ENCODE results near the gene TDRD7. TPM values are rescaled to one million over a fixed set of nuclear protein-coding genes. Genes with fewer than 3 reads are reported as not detected.

The TDRD7 gene
- total and polyA plus RNA-seq, 2 of the 13 experiments (the other 11 are each of a cell fraction or from before 2014, with no cell fraction given), result 9.8 to 15.5 TPM

- TF ChIP-seq SNRNP70 (IDR thresholded peaks at IDR 0.05; ENCODE audit: low read depth, low read length) (no peak), ZNF337 (CRISPR knock-in tag; IDR thresholded peaks at IDR 0.05; ENCODE audit: borderline replicate concordance, low read depth) (no peak), ZNF557 (CRISPR knock-in tag; IDR thresholded peaks at IDR 0.05) (no peak), TOPORS (CRISPR knock-in tag; IDR thresholded peaks at IDR 0.05) (no peak), HNRNPH1 (optimal IDR thresholded peaks at IDR 0.05; ENCODE audit: low read depth, low read length) (no peak), HDAC2 (CRISPR knock-in tag; IDR thresholded peaks at IDR 0.05) (peak; percentile 65; the same call in 1 of the 2 replicates), ZNF33B (CRISPR knock-in tag; IDR thresholded peaks at IDR 0.05) (no peak), THAP9 (CRISPR knock-in tag; IDR thresholded peaks at IDR 0.05; ENCODE audit: borderline replicate concordance) (no peak), ZNF720 (CRISPR knock-in tag; IDR thresholded peaks at IDR 0.05) (no peak), PHB2 (IDR thresholded peaks at IDR 0.05; ENCODE audit: partially characterized antibody) (no peak), ZNF292 (CRISPR knock-in tag; IDR thresholded peaks at IDR 0.05; ENCODE audit: borderline replicate concordance, low read depth) (no peak; the same call in 1 of the 2 replicates), ATF7 (IDR thresholded peaks at IDR 0.05) (no peak), ATF7 (CRISPR knock-in tag; IDR thresholded peaks at IDR 0.05) (no peak), MTF1 (CRISPR knock-in tag; IDR thresholded peaks at IDR 0.05) (no peak), PRDM15 (CRISPR knock-in tag; IDR thresholded peaks at IDR 0.05) (no peak), SIX4 (CRISPR knock-in tag; IDR thresholded peaks at IDR 0.05) (0 out of 2 replicates have a peak, but pooled peaks have one; percentile 49), ZMAT5 (CRISPR knock-in tag; IDR thresholded peaks at IDR 0.05; ENCODE audit: borderline replicate concordance, low read depth) (no peak), SNAPC2 (CRISPR knock-in tag; IDR thresholded peaks at IDR 0.05) (no peak), KLF6 (CRISPR knock-in tag; IDR thresholded peaks at IDR 0.05) (no peak), CEBPZ (IDR thresholded peaks at IDR 0.05; ENCODE audit: low read length) (no peak), ZBTB7A (CRISPR knock-in tag; IDR thresholded peaks at IDR 0.05) (no peak), ZKSCAN8 (CRISPR knock-in tag; IDR thresholded peaks at IDR 0.05; ENCODE audit: borderline replicate concordance) (peak; percentile 51; the same call in 1 of the 2 replicates)
These were observed 17.0 kb upstream of the TDRD7 start (continued) for GRCh38 chr9:97394881-97395280.

Data from HepG2 (cell line).